Ovary (tissue), 9 donors: Measurements from ENCODE around the gene RECK. TPM values are rescaled to one million over a fixed set of nuclear protein-coding genes. Genes with fewer than 3 reads are reported as not detected.

Source experiments
- DNase-seq, 5 donors: peaks; one replicate each; pipeline ENCODE4 v3.0.0-alpha.2; 2019 to 2020
- H3K27ac ChIP-seq, 2 donors: fragments of 200-600 bp; one replicate each; pipeline versions ENCODE4 v1.5.1 to v1.8.0; 2019 to 2022
- H3K27me3 ChIP-seq: fragments of 200-600 bp; one replicate; pipeline ENCODE4 v1.8.0; 2022
- H3K36me3 ChIP-seq: fragments of 200-600 bp; sonication (generic); one replicate; pipeline ENCODE4 v1.5.1; 2019
- H3K4me1 ChIP-seq: one replicate; pipeline ENCODE4 v1.8.1; 2013; ENCODE audit warnings: mild to moderate bottlenecking, moderate library complexity; ENCODE audit not compliant: insufficient read depth
- H3K4me3 ChIP-seq: fragments of 200-600 bp; sonication (generic); one replicate; pipeline ENCODE4 v1.5.1; 2017
- H3K9me3 ChIP-seq, 2 donors: fragments of 200-600 bp in 1 of 2; sonication (generic) in 1 of 2; one replicate each; pipeline versions ENCODE4 v1.5.1 to v1.8.1; 2013 to 2019; ENCODE audit warnings: mild to moderate bottlenecking in 1 of 2, moderate library complexity in 1 of 2
- EP300 ChIP-seq: sonication (generic); formaldehyde crosslinking; IDR thresholded peaks from one replicate; pipeline ENCODE4 v1.6.1; 2017; ENCODE audit warnings: antibody characterized with exemption
- POLR2A ChIP-seq: fragments of 450-650 bp; IDR thresholded peaks from one replicate; pipeline ENCODE4 v1.6.1; 2017; ENCODE audit warnings: antibody characterized with exemption, mild to moderate bottlenecking, moderate library complexity
- WGBS, 3 donors: extraction: QIAGEN DNeasy Blood & Tissue Kit in 1 of 3; methylation state at CpG; one replicate each; pipeline versions ENCODE4 v1.1.5 to v1.1.7; 2013 to 2017; 5-methylcytosine and 5-hydroxymethylcytosine counted together
- intact Hi-C, 4 donors: fragments of 100-400 bp; cut with DNase I; formaldehyde crosslinking; loops; one replicate each; pipeline versions ENCODE4 v1.11.0 to v1.15.1; 2022 to 2023
- polyA plus RNA-seq, 2 donors: library from polyadenylated mRNA; stranded (reverse); fragments of 200-250 nt in 1 of 2; fragments of 350-450 nt in 1 of 2; fragmentation: Illumina TruSeq in 1 of 2; extraction: RNeasy Lipid Tissue Mini Kit (QIAGEN cat#74804) in 1 of 2; gene quantifications; one replicate each; pipeline ENCODE4 v1.2.3, GENCODE V29; 2013 to 2014
- total RNA-seq, 7 donors: library from RNA; depleted of rRNA in 2 of 7; stranded (reverse); fragments of >200 nt in 2 of 7; fragmentation: NEBNext Ultra II Directional in 3 of 7; extraction: Animal tissue kit (Norgen Biotek cat#: 25700) in 3 of 7; gene quantifications; one replicate each; pipeline versions ENCODE4 v1.1.0 to v1.2.4, GENCODE V29; 2016 to 2023
- TF ChIP-seq, protein P1 (sequence below), 3 donors: fragments of 450-650 bp in 2 of 3; fragments of 200-600 bp in 1 of 3; IDR thresholded peaks; one replicate each; pipeline versions ENCODE4 v1.5.1 to v1.8.0; 2016 to 2022; ENCODE audit warnings: antibody characterized with exemption in 3 of 3, mild to moderate bottlenecking in 1 of 3
- donor health status: DM: no; HTN: no; CAD: no; lungs with moderate emphysema.
- donor health status: DM: no; HTN: no; CAD: no.
- donor health status: Bipolar disorder and iron deficiency.
- donor health status: DM: yes; HTN: yes; CAD: no.
- donor health status: DM: no; HTN: no; CAD: no.
- donor health status: DM: yes; HTN: yes; CAD: no.

RECK gene
- total and polyA plus RNA-seq, 9 donors: 10.7 to 24.2 (median 16.8) TPM

DNA sequence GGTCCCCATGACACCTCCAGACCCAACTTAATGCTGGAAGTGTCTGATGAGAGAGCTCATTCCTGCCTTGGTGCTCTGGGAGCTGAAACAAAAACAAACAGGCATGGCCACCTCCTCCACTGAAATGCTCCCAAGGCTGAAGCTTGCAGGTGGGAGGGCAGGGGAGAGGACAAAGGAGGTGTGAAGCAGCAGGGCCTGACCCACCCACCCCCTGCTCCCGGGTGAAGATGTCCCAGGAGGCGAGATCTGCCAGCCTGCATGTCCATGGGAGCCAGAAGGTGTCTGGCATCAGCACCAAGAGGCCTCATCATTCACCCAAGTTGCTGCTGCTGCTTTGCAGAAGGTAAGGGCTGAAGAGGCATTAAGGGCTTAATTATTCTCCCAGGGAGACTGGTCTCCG lies 128.3 kb downstream of the RECK start:
- 68 to 87% (median 85%) methylated on average over 3 of the region's 3 CpGs for WGBS, 3 donors
- peak in 3 of 5 donors; percentile 32 to 41 (median 39) for DNase-seq
- Histone ChIP-seq H3K9me3 (no peaks in the 10 kb centered on the region), H3K27ac (no peak overlapping the region), H3K4me3 (no peak overlapping the region), H3K36me3 (no peaks in the 10 kb centered on the region), H3K4me1 (peaks cover 5% of the 10 kb centered on the region), H3K27me3 (no peaks in the 10 kb centered on the region)
- intact Hi-C loops: loop anchor here in 2 of 4 donors (5.0 kb wide), 1 partner anchor 63 kb away; no protein-coding TSS in a partner anchor
- TF ChIP-seq EP300: no peak
- TF ChIP-seq POLR2A: no peak
- TF ChIP-seq, protein P1, sequence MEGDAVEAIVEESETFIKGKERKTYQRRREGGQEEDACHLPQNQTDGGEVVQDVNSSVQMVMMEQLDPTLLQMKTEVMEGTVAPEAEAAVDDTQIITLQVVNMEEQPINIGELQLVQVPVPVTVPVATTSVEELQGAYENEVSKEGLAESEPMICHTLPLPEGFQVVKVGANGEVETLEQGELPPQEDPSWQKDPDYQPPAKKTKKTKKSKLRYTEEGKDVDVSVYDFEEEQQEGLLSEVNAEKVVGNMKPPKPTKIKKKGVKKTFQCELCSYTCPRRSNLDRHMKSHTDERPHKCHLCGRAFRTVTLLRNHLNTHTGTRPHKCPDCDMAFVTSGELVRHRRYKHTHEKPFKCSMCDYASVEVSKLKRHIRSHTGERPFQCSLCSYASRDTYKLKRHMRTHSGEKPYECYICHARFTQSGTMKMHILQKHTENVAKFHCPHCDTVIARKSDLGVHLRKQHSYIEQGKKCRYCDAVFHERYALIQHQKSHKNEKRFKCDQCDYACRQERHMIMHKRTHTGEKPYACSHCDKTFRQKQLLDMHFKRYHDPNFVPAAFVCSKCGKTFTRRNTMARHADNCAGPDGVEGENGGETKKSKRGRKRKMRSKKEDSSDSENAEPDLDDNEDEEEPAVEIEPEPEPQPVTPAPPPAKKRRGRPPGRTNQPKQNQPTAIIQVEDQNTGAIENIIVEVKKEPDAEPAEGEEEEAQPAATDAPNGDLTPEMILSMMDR (IDR thresholded peaks at IDR 0.05): no peak

DNA sequence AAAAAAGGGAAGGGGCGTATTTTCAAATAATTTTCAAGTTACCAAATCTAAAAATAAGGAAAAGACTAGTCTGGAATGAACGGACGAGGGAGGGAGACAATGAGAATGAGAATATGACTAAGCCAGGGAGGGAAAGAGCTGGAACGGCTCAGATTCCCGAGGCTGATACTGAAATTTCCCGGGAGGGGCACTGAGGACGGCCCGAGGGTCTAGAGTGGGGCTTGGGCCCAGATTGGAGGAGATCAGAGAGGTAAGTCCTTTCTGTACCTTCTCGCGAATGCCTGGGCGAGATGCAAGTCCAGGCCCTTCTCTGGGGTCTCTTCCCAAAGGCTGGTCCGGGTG lies 129.1 kb downstream of the RECK start:
- intact Hi-C loops: loop anchor here in 3 of 4 donors (2.0 to 5.0 kb wide), 2 partner anchors 63 to 65 kb away; no protein-coding TSS in a partner anchor
- H3K4me1 ChIP-seq: peaks cover 5% of the 10 kb centered on the region
- TF ChIP-seq, protein P1 (IDR thresholded peaks at IDR 0.05): no peak
- TF ChIP-seq POLR2A (no peak), EP300 (no peak)
- WGBS, 3 donors: 9 to 19% (median 17%) methylated on average over 12 of the region's 12 CpGs
- peak overlapping the region in 1 of 2 donors; percentile 39 for H3K27ac ChIP-seq
- no peaks in the 10 kb centered on the region for H3K9me3 ChIP-seq
- peak overlapping the region; percentile 45 for H3K4me3 ChIP-seq
- no peaks in the 10 kb centered on the region for H3K27me3 ChIP-seq
- H3K36me3 ChIP-seq: no peaks in the 10 kb centered on the region
- DNase-seq: no peak

DNA sequence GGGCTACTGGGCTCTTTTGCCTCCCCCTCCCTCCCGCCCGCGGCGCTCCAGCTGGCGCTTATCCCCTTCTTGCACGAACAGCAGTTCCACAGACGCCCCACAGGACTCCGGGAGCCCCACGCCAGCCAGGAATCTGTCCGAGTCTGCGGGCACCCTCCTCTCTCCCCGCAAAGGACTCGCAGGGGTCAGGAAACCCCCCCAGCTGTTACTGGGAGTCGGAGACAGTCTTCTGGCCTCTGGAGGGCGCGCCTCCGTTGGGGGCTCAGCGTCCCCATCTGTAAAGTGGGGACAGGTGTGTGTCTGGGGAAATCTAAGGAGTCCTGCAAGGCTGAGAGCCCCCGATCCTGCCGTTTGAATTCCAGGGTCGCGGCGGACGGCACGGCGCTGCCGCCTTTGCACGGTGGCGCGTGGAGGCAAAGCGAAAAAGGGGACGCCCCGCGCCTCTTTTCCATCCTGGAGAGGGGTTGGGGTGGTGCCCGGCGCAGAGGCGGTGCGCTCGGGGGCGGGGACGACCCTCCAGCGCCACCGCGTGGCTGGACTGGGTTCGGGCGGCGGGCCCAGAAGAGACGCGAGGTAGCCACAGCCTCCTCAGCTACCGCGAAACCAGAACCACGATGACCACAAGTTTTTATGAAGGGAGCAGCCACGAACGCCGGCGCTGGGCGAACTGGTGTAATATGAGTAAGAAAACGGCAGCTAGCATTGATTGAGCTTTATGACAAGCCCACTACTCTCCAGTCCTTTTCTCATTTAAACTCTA lies 129.6 kb downstream of the RECK start:
- Histone ChIP-seq H3K9me3 (no peaks in the 10 kb centered on the region), H3K36me3 (no peaks in the 10 kb centered on the region), H3K4me1 (peaks cover 5% of the 10 kb centered on the region), H3K27ac (peak overlapping the region in 1 of 2 donors; percentile 39), H3K27me3 (no peaks in the 10 kb centered on the region), H3K4me3 (peak overlapping the region; percentile 45)
- intact Hi-C loops: loop anchor here in 3 of 4 donors (2.0 to 5.0 kb wide), 2 partner anchors 64 to 66 kb away; no protein-coding TSS in a partner anchor
- DNase-seq: peak; percentile 78 to 93 (median 84)
- TF ChIP-seq POLR2A (no peak), EP300 (no peak)
- TF ChIP-seq, protein P1 (IDR thresholded peaks at IDR 0.05): peak; percentile 93 to 94 (median 94)
- WGBS, 3 donors: 1 to 2% (median 1%) methylated on average over 52 to 58 of the region's 58 CpGs

DNA sequence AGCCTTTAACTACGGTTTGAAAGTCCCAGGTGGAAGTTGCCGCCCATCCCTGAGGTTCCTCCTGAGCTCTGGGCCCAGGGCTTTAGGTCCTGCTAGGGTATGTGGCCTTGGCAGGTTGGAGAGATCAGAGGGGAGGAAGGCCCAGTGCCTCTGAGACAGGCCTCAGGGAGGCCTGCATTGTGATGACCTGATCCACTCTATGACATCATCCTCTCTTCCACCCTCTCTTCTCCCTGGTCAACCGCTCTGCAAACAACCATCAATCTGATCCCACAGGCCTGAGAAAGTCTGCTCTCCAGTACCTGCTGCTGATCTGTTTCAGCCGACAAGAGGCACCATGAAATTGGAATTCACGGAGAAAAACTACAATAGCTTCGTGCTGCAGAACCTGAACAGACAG lies 132.5 kb downstream of the RECK start, which contains the start of gene CCIN:
TSS of gene CCIN (plus strand) at position 223 of the 400 bp plus-strand sequence. CDS start at position 338, 115 bp downstream.
- Histone ChIP-seq H3K27ac (no peak within 1 kb of the TSS), H3K36me3 (no peaks in the 10 kb centered on the region), H3K4me3 (no peak within 1 kb of the TSS), H3K9me3 (no peaks in the 10 kb centered on the region), H3K27me3 (no peaks in the 10 kb centered on the region), H3K4me1 (no peaks in the 10 kb centered on the region)
- TF ChIP-seq, protein P1 (IDR thresholded peaks at IDR 0.05): no peak
- no peak for TF ChIP-seq EP300
- intact Hi-C loops: loop anchor here in 2 of 4 donors (5.0 kb wide), 1 partner anchor 67 kb away; no protein-coding TSS in a partner anchor
- WGBS, 3 donors: 89 to 90% (median 89%) methylated on average over 6 of the region's 6 CpGs
- DNase-seq: peak in 1 of 5 donors; percentile 16
